Testis (tissue), 3 donors: Measurements from ENCODE around the gene ZNF674. TPM values are rescaled to one million over a fixed set of nuclear protein-coding genes. Genes with fewer than 3 reads are reported as not detected.
A peak's percentile ranks its signal among the peaks of the same experiment; 100 is the strongest.
"Not testable (repeated sequence)": the region's sequence is repeated elsewhere in the genome, so short reads cannot be mapped to it uniquely, and the experiment has no call there.

Experiments used
- DNase-seq: peaks from one replicate; pipeline ENCODE4 v3.0.0-alpha.2; 2019
- H3K27ac ChIP-seq, 2 donors: fragments of 200-600 bp; sonication (generic); one replicate each; pipeline ENCODE4 v1.5.1; 2019
- H3K27me3 ChIP-seq: fragments of 200-600 bp; sonication (generic); one replicate; pipeline ENCODE4 v1.5.1; 2019
- H3K36me3 ChIP-seq: fragments of 200-600 bp; sonication (generic); one replicate; pipeline ENCODE4 v1.5.1; 2017; ENCODE audit warnings: low read depth; ENCODE audit errors: missing control alignments
- H3K4me1 ChIP-seq: fragments of 200-600 bp; sonication (generic); one replicate; pipeline ENCODE4 v1.5.1; 2019
- H3K4me3 ChIP-seq, 2 donors: fragments of 200-600 bp; sonication (generic); one replicate each; pipeline ENCODE4 v1.5.1; 2017 to 2019
- H3K9me3 ChIP-seq: fragments of 200-600 bp; sonication (generic); one replicate; pipeline ENCODE4 v1.5.1; 2017
- POLR2A ChIP-seq: fragments of 450-650 bp; IDR thresholded peaks from one replicate; pipeline ENCODE4 v1.6.1; 2017; ENCODE audit warnings: antibody characterized with exemption, mild to moderate bottlenecking, moderate library complexity
- WGBS, 2 donors: methylation state at CpG; one replicate each; pipeline ENCODE4 v1.1.5; 2018; 5-methylcytosine and 5-hydroxymethylcytosine counted together
- intact Hi-C: fragments of 100-400 bp; cut with DNase I; formaldehyde crosslinking; loops from one replicate; pipeline ENCODE4 v1.15.1; 2023; ENCODE audit warnings: low total_unique reads
- polyA plus RNA-seq: library from polyadenylated mRNA; stranded (reverse); fragments of 350-450 nt; fragmentation: Illumina TruSeq; extraction: RNeasy Lipid Tissue Mini Kit (QIAGEN cat#74804); gene quantifications from one replicate; pipeline ENCODE4 v1.2.3, GENCODE V29; 2014; ENCODE audit warnings: low read depth, low replicate concordance; ENCODE audit not compliant: insufficient read depth
- total RNA-seq, 2 donors: library from RNA; depleted of rRNA; stranded (reverse); fragments of >200 nt; gene quantifications; one replicate each; pipeline ENCODE4 v1.2.3, GENCODE V29; 2016
- TF ChIP-seq, protein P1 (sequence below), 3 experiments: fragments of 450-650 bp in 2 of 3; fragments of 200-600 bp in 1 of 3; sonication (generic) in 1 of 3; IDR thresholded peaks; one replicate each; pipeline ENCODE4 v1.5.1; 2016 to 2019; ENCODE audit warnings: antibody characterized with exemption in 3 of 3, mild to moderate bottlenecking in 2 of 3, moderate library complexity in 1 of 3

Gene ZNF674
- total and polyA plus RNA-seq, 3 donors from 2014 or later: 2.4 to 8.2 (median 6.3) TPM

DNA sequence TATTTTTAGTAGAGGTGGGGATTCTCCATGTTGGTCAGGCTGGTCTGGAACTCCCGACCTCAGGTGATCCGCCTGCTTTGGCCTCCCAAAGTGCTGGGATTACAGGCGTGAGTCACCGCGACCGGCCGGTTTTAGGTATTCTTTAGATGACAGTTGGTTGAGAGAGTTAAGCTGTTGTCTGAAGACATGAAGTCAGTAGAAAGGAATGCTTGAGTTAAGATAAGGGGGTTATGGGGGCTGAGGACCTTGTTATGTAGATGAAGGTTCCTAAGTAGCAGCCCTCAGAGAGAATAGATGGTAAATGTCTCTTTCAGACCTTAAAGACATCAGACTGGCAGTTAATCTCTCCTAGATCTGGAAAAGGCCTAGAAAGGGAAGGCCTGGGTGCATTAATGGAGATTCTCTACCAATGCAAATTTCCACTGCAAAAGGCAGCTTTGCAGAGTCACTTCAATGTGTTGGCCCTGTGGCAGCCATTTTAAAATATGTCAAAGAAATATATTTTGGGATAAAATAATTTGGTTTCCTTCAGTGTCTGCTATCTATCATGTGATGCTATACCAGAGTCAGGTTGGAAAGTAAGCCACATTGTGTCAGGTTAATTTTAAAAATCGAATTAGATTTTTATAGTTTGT is 6.4 kb upstream of the ZNF674 start:
- H3K27ac ChIP-seq: no peak overlapping the region
- WGBS, 2 donors: 51 to 67% methylated on average over 8 of the region's 8 CpGs
- no peak overlapping the region for H3K4me3 ChIP-seq
- H3K4me1 ChIP-seq: no peaks in the 10 kb centered on the region
- no peaks in the 10 kb centered on the region for H3K27me3 ChIP-seq
- no peaks in the 10 kb centered on the region for H3K36me3 ChIP-seq
- H3K9me3 ChIP-seq: no peaks in the 10 kb centered on the region
- intact Hi-C loops: no loop called here
- no peak for DNase-seq
- TF ChIP-seq, protein P1, sequence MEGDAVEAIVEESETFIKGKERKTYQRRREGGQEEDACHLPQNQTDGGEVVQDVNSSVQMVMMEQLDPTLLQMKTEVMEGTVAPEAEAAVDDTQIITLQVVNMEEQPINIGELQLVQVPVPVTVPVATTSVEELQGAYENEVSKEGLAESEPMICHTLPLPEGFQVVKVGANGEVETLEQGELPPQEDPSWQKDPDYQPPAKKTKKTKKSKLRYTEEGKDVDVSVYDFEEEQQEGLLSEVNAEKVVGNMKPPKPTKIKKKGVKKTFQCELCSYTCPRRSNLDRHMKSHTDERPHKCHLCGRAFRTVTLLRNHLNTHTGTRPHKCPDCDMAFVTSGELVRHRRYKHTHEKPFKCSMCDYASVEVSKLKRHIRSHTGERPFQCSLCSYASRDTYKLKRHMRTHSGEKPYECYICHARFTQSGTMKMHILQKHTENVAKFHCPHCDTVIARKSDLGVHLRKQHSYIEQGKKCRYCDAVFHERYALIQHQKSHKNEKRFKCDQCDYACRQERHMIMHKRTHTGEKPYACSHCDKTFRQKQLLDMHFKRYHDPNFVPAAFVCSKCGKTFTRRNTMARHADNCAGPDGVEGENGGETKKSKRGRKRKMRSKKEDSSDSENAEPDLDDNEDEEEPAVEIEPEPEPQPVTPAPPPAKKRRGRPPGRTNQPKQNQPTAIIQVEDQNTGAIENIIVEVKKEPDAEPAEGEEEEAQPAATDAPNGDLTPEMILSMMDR (IDR thresholded peaks at IDR 0.05): no peak
- no peak for TF ChIP-seq POLR2A

DNA sequence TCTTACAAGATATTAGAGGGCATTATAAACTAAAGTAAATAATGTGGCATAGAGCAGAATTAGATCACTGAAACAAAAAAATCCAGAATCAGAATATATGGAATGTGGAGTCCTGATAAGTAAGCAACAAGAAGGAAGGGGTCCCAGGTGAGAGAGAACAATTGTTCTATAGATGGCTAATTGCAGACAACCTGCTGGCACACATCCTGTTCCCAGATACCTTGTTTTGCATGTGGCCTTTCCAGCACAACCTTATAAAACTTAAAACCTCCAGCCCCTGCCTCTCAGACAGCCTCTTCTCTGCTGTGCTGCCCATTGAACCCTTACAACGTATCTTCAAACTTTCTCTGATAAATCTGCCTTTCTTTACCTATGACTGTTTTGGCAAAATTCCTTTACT is 4.7 kb upstream of the ZNF674 start:
- Histone ChIP-seq H3K27ac (no peak overlapping the region), H3K36me3 (no peaks in the 10 kb centered on the region), H3K27me3 (no peaks in the 10 kb centered on the region), H3K4me3 (no peak overlapping the region), H3K9me3 (no peaks in the 10 kb centered on the region), H3K4me1 (no peaks in the 10 kb centered on the region)
- intact Hi-C loops: no loop called here
- no peak for TF ChIP-seq POLR2A
- TF ChIP-seq, protein P1 (IDR thresholded peaks at IDR 0.05): no peak
- DNase-seq: no peak
- 90 to 100% methylated on average over 1 of the region's 1 CpG for WGBS, 2 donors

DNA sequence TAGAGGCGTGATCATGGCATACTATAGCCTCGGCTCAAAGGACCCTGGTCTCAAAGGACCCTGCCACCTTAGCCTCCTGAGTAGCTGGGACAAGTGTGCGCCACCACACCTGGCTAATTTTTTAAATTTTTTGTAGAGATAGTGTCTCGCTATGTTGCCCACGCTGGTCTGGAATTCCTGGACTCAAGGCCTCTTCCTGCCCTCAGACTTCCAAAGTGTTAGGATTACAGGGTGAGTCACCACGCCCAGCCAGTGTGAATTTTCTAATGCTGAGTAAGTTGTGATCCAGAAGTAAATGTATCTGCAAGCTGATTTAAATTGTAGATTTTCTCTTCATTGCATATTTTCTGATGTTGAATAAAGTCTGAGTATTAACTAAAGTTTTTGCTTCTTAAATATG is 2.6 kb upstream of the ZNF674 start:
- DNase-seq: no peak
- intact Hi-C loops: no loop called here
- Histone ChIP-seq H3K4me1 (no peaks in the 10 kb centered on the region), H3K36me3 (no peaks in the 10 kb centered on the region), H3K27ac (no peak overlapping the region), H3K9me3 (no peaks in the 10 kb centered on the region), H3K4me3 (no peak overlapping the region), H3K27me3 (no peaks in the 10 kb centered on the region)
- WGBS, 2 donors: 79 to 89% methylated on average over 6 of the region's 6 CpGs
- TF ChIP-seq POLR2A: no peak
- TF ChIP-seq, protein P1 (IDR thresholded peaks at IDR 0.05): no peak

DNA sequence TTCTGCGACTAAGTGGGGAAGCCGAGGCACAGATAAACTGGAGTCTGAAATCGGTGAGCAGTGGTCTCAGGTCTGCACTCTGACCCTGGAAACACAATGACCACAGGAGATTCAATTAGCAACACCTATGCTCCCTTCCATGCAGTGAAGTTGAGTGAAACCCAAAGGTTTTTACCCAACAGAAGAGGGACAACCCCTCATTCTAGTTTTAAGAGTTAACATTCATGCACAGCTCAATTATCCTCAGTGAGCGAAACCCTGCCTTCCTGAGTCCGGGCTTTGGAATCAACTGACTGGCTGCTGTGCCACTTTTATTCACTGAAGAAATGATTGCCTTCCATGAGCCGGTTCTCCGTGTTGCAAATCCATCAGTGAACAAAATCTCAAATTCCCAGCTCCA is 694 bp downstream of the ZNF674 start:
- Histone ChIP-seq H3K27ac (peak overlapping the region in 1 of 2 donors; percentile 72), H3K4me3 (peak overlapping the region; percentile 70 to 80)
- 33 to 46% methylated on average over 3 to 7 of the region's 7 CpGs for WGBS, 2 donors
- H3K27me3 ChIP-seq, DNase-seq, H3K9me3 ChIP-seq, intact Hi-C loops, H3K36me3 ChIP-seq, H3K4me1 ChIP-seq: not testable (repeated sequence)

DNA sequence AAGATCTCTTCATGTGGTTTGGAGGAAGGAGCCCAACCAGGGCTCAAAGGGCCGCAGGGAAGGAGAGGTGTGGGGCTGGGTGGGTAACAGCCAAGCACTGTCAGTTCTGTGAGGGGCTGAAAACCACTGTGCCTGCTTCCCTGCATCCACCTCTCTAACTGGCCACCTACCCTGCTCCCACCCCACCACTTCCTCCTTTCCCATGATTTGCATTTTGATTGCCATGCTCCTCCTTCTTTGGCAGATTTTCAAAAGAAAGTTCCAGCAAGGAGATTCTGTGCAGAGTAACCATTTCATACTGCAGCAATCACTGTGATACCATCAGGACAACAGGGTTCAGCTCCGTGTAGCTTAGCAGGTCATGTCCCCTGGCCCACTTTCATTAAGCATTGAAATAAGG is 1.8 kb downstream of the ZNF674 start:
- no peak overlapping the region for H3K27ac ChIP-seq
- no peak for TF ChIP-seq POLR2A
- TF ChIP-seq, protein P1 (IDR thresholded peaks at IDR 0.05): no peak
- no peaks in the 10 kb centered on the region for H3K36me3 ChIP-seq
- H3K4me3 ChIP-seq: no peak overlapping the region
- H3K9me3 ChIP-seq: no peaks in the 10 kb centered on the region
- H3K4me1 ChIP-seq: no peaks in the 10 kb centered on the region
- no peaks in the 10 kb centered on the region for H3K27me3 ChIP-seq
- no peak for DNase-seq
- WGBS, 2 donors: 80 to 88% methylated on average over 2 of the region's 2 CpGs
- intact Hi-C loops: no loop called here
